GM21825 (cell line): ENCODE data around the gene MORC4.
A peak's percentile ranks its signal among the peaks of the same experiment; 100 is the strongest.

ENCODE experiments used
- ATAC-seq: cut with Tn5 transposase; IDR thresholded peaks from one replicate; pipeline ENCODE4 v1.9.1; 2021; ENCODE audit warnings: mild to moderate bottlenecking, moderate library complexity; ENCODE audit not compliant: unreplicated experiment

MORC4 gene

DNA sequence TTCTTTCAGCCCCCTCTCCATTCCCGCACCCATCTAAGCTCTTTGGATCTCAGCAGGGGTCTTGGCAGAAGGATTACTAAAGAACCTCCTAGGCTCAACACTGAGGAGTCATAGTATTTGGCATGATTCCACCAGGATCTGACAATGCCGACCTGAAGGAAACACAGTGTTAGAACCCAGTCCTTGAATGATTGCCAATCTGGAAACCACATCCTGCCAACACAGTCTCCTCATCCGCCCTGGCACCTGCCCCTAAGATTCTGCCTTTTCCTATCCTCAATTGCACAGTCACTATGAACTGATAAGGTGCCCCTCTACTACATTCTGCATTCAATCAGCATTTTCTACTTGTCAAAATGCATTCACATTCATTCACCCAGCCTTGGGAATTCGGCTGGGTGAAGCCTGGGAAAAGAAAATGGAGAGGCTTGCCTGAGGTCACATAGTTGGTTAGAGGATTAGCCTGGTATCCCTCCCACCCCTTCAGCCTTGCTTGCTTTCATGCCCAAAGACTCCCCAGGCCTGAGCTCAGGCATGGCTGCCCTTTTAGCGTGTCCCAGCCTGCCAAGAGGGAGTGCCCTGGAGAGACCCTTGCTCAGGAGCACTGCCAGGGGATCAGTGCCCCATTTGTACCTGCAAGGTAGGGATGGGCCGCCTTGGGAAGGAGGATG is 82.0 kb downstream of the MORC4 start:
- no peak for ATAC-seq

- no peak for ATAC-seq
Measured at GRCh38 chrX:106912864-106913263, 87.1 kb downstream of the MORC4 start.

DNA sequence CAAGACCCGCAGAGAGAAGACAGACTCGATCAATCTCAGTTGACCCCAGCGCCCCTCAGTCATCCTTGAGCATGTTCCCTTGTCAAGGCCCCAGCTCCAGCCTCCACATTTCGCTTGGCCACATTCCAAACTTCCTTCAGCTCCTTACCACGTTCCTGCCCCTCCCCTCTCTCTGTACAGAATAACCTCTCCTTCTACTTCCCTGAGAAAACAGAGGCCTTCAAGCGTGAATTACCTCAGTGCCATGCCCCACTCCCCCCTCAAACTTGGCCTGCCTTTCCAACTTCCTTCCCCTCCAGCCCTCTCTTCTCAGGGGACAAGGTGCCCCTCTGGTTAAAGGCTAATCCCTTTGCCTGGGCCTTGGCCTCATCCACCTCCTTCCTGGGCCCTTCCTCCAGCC is 93.7 kb downstream of the MORC4 start:
- ATAC-seq, result no peak

DNA sequence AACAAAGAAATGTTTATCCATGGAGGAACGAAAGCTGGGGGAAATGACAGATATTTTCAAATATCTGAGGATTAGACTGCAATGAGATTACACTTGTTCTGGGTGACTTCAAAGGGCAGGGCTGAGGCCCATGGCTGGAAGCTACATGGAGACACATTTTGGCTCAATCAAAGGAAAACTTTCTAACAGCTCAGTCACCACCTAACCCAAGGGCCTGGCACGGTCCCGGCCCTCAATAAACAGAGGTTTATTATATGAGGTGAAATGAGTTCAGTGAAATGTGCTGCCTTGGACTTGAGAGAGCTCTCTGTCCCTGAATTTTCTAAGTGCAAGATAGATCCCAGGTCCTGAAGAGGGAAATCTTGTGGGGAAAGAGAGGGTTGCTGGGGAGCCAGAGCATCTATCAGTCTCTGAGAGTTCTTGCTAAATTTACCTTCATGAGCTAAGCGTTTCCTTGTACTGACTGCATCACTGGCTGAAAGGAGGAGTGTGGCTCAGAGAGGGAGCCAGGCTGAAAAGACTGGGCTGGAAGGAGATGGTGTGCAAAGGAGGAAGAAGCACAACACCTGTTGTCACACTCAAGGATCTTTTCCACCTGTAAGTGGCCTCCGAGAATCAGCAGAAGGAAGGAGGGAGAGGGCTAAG is 94.8 kb downstream of the MORC4 start:
- ATAC-seq, result no peak

DNA sequence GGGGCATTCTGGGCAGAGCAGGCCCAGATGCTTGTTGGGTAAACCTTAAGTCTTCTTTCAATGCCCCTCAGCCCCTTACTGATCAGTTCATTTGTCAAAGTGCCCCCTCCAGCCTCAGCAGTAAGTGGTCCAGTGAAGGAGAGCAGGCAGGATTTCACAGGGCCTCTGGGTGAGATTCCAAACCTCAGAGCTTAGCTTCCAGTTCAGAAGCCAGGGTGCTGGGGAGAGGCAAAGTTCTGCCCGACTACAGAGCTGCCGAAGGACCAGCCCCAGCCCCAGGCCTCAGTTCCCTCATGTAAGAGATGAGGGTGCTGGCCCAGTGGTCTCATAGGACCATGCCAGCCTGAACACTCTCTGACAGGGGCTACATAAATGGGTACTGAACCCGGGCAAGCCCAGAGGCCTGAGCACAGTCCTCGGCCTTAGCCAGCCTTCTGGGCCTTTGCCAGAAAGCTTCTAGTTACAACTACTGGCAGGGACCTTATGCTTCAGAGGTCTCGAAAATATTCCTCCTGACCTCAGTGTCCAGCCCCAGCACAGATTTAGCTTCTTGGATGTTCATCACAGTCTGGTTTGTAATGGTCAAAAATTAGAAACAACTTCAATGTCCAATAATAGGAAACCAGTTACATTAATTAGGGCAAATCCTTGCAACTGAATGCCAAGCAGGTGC is 96.0 kb downstream of the MORC4 start:
- ATAC-seq, result no peak

GRCh38 chrX:106903291-106903824 is 96.7 kb downstream of the MORC4 start, which contains the start of gene RIPPLY1:
Gene RIPPLY1, minus strand, starts transcription at chrX:106903341. Its CDS starts 54 bp downstream, at chrX:106903287.
- ATAC-seq, result no peak

GRCh38 chrX:106902684-106903083 is 97.3 kb downstream of the MORC4 start:
- no peak for ATAC-seq

- ATAC-seq, result no peak
Measured at GRCh38 chrX:106901781-106902219, 98.2 kb downstream of the MORC4 start.

DNA sequence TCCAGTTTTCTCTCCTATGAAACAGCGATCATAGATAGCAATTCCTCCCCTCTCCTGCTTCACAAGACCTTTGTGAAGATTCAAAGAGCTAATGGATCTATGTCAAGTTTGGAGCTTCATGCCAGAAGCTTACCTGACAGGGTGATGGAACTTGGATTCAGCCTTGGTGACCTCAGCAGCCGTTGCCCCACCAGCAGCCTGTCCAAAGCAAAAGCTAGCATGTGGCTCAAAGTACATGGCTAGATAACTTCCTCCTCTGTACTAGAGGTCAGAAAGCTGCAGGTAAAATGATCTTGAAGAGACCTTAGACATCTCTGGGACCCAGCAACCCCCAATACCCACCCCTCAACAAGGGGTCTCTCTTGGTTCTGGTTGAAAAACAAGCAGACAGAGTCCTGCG is 98.7 kb downstream of the MORC4 start:
- no peak for ATAC-seq

DNA sequence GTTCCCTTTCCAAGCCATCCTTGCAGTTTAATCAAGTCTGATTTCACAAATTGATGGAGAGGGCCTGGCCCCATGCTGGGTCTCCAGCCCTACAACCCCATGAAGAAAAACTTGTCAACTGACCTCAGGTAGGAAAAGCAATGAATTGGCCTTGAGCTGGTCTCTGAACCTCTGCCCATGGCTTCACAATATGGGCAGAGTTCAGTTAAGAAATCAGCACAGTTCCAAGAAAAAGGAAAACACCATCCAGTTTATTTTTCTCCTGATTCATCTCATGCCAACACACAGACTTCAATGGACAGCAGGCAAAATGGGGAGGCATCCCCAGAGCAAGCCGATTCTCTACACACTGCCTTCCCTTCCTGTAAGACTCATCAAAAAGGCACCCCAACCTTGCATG is 100.2 kb downstream of the MORC4 start:
- no peak for ATAC-seq

GRCh38 chrX:106899276-106899675 is 100.7 kb downstream of the MORC4 start:
- ATAC-seq, result no peak

DNA sequence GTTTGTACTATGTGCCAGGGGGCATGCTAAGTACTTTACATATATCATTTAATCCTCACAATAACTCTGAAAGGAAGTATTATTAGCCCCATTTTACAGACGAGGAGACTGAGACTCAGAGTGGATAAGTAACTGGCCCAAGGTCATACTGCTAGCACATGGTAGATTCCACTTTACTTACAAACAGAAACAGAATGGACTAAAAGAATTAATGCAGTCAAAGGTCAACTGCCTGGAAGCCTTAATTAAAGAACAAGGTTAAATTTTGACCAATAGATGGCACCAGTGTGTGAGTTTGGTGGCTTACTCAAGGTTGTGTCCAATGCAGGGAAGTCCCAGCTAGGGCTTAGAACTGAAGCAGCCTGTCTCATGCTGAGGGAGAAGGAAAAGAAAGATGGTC is 101.5 kb downstream of the MORC4 start:
- ATAC-seq, result peak; percentile 69

- ATAC-seq, result no peak
Measured at GRCh38 chrX:106897259-106897658, 102.8 kb downstream of the MORC4 start.

GRCh38 chrX:106894978-106895452 is 105.0 kb downstream of the MORC4 start:
- no peak for ATAC-seq

DNA sequence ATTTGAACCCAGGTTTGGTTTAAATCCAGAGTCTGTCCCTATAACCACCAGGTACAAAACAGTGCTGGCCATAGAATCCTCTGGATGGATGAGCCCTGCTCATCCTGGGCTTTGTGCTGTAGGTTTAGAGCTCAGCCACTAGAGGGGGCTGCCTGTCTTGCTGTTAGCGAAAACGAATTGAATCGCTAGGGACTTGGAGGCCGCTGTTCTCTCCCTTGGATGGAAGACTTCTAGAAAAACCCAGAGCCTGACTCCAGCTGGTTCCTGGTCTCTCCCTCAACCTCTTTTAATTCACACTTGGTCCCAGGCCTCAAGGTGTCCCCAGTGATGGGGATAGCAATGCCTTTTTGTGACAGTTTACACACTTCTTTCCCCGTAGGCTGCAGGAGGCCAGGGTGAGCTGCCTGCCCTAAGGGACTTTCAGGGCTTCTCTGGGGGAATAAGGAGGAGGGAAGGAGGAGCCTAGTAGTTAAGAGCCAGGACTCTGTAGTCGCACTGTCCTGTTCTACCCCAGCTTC is 105.6 kb downstream of the MORC4 start:
- peak; percentile 83 for ATAC-seq

DNA sequence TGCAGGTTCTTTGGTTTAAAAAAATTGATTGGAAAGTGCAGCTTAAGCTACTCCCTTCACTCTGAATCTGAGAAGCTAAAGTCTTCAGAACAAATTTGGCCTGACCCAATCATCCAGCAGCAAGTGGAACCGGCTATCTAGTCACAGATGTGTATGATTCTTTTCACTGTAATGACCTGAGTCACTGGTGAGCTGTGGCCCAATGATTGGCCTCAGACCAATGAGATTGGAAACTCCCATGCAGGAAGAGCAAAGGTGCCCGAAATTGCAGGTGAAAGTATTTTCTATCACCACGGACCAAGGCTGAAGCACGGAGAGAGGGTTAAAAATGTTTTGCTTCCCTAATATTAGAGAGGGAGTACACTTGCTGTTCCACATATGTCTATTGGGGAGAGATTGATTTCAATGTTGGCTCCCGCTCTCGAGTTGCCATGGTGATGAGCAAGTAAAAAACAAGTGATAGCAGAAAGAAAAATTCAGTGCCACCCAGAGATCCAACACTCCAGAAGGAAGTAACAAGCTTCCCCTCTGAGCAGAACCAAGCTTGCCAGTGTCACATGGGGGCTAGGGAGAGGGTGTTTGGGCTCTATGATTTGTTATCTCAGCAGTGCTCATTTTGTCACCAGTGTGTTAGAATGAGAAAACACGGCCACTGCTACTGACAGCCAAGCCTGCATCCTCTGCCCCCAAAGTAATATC is 108.1 kb downstream of the MORC4 start:
- ATAC-seq, result no peak
